ENCODE results near the gene SULT1A3. TPM values are rescaled to one million over a fixed set of nuclear protein-coding genes. Genes with fewer than 3 reads are reported as not detected.

Gene SULT1A3
- total RNA-seq, 1 donor from 2014 or later, result 33.0 TPM

- Mint-ChIP-seq H3K36me3 (ENCODE audit: insufficient read depth) (no peaks in the 10 kb centered on the region), H3K27me3 (peaks cover 20% of the 10 kb centered on the region), H3K4me3 (ENCODE audit: low read depth) (no peak overlapping the region), H3K4me1 (ENCODE audit: low read depth) (no peaks in the 10 kb centered on the region), H3K27ac (no peak overlapping the region), H3K9me3 (ENCODE audit: low read depth) (no peaks in the 10 kb centered on the region)
- TF ChIP-seq CTCF (IDR thresholded peaks at IDR 0.05; ENCODE audit: unreplicated experiment), result no peak
- DNase-seq (ENCODE audit: low spot score, unreplicated experiment), result no peak
Measured at GRCh38 chr16:30184891-30185682, 14.0 kb upstream of the SULT1A3 start.

GRCh38 chr16:30185683-30186421 is 13.2 kb upstream of the SULT1A3 start:
- TF ChIP-seq CTCF (IDR thresholded peaks at IDR 0.05; ENCODE audit: unreplicated experiment), result no peak
- Mint-ChIP-seq H3K4me1 (ENCODE audit: low read depth) (no peaks in the 10 kb centered on the region), H3K36me3 (ENCODE audit: insufficient read depth) (no peaks in the 10 kb centered on the region), H3K9me3 (ENCODE audit: low read depth) (no peaks in the 10 kb centered on the region), H3K27ac (no peak overlapping the region), H3K27me3 (peaks cover 17% of the 10 kb centered on the region), H3K4me3 (ENCODE audit: low read depth) (no peak overlapping the region)
- no peak for DNase-seq (ENCODE audit: low spot score, unreplicated experiment)

- no peak for TF ChIP-seq CTCF (IDR thresholded peaks at IDR 0.05; ENCODE audit: unreplicated experiment)
- DNase-seq (ENCODE audit: low spot score, unreplicated experiment), result no peak
- H3K27me3 Mint-ChIP-seq, result peaks cover 14% of the 10 kb centered on the region
- H3K36me3 Mint-ChIP-seq (ENCODE audit: insufficient read depth), result no peaks in the 10 kb centered on the region
- H3K9me3 Mint-ChIP-seq (ENCODE audit: low read depth), result no peaks in the 10 kb centered on the region
- H3K4me3 Mint-ChIP-seq (ENCODE audit: low read depth), result no peak overlapping the region
- no peaks in the 10 kb centered on the region for H3K4me1 Mint-ChIP-seq (ENCODE audit: low read depth)
- H3K27ac Mint-ChIP-seq, result no peak overlapping the region
Measured at GRCh38 chr16:30186444-30186781, 12.6 kb upstream of the SULT1A3 start.

GRCh38 chr16:30186782-30187555 is 12.1 kb upstream of the SULT1A3 start:
- Mint-ChIP-seq H3K36me3 (ENCODE audit: insufficient read depth) (no peaks in the 10 kb centered on the region), H3K27ac (peak overlapping the region; percentile 52), H3K27me3 (peaks cover 12% of the 10 kb centered on the region), H3K9me3 (ENCODE audit: low read depth) (no peaks in the 10 kb centered on the region), H3K4me3 (ENCODE audit: low read depth) (no peak overlapping the region), H3K4me1 (ENCODE audit: low read depth) (no peaks in the 10 kb centered on the region)
- peak; percentile 63 for TF ChIP-seq CTCF (IDR thresholded peaks at IDR 0.05; ENCODE audit: unreplicated experiment)
- DNase-seq (ENCODE audit: low spot score, unreplicated experiment), result peak; percentile 49

GRCh38 chr16:30187556-30187865 is 11.5 kb upstream of the SULT1A3 start:
- DNase-seq (ENCODE audit: low spot score, unreplicated experiment), result no peak
- Mint-ChIP-seq H3K9me3 (ENCODE audit: low read depth) (no peaks in the 10 kb centered on the region), H3K36me3 (ENCODE audit: insufficient read depth) (no peaks in the 10 kb centered on the region), H3K4me3 (ENCODE audit: low read depth) (no peak overlapping the region), H3K27ac (no peak overlapping the region), H3K27me3 (peaks cover 9% of the 10 kb centered on the region), H3K4me1 (ENCODE audit: low read depth) (no peaks in the 10 kb centered on the region)
- no peak for TF ChIP-seq CTCF (IDR thresholded peaks at IDR 0.05; ENCODE audit: unreplicated experiment)
